GM12864 (cell line): Measurements from ENCODE around the gene C11orf54.
"Not testable (repeated sequence)": the region's sequence is repeated elsewhere in the genome, so short reads cannot be mapped to it uniquely, and the experiment has no call there.

Source experiments
- DNase-seq: peaks from one replicate; pipeline ENCODE4 v3.0.0-alpha.2; 2011; ENCODE audit warnings: low read depth
- H3K4me3 ChIP-seq: 2 replicates; pipeline ENCODE4 v1.5.1; 2011; ENCODE audit warnings: mild to moderate bottlenecking, low read depth, low read length, control low read depth
- CTCF ChIP-seq: IDR thresholded peaks from 2 replicates; pipeline ENCODE4 v1.5.1; 2011; ENCODE audit warnings: low read depth, mild to moderate bottlenecking, moderate library complexity, low read length, control low read depth, inconsistent platforms; ENCODE audit errors: missing control alignments

Gene C11orf54

GRCh38 chr11:93751001-93751400 is 9.5 kb downstream of the C11orf54 start:
- H3K4me3 ChIP-seq: no peak overlapping the region
- no peak for TF ChIP-seq CTCF
- no peak for DNase-seq

- H3K4me3 ChIP-seq: no peak overlapping the region
- no peak for DNase-seq
- TF ChIP-seq CTCF: no peak
These were observed 11.8 kb downstream of the C11orf54 start for GRCh38 chr11:93753241-93753640.

DNA sequence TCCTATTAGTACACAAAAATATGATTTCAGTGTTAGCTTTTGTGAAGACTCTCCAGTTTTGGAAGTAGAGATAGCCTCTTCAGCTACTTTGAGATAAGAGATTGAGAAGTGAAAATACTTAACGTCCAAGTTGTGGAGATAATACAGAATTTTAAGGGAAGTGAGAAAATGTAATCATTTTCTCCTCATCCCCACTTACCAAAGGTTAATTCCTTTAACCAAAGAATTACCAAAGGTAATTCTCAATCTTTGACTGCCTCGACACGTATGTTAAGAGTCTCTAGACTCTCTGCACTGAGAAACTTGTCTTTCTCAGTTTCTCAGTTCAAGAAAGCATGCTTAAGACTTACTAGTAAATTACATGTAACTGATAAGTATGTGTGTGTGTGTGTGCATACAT is 15.3 kb downstream of the C11orf54 start:
- DNase-seq: no peak
- no peak overlapping the region for H3K4me3 ChIP-seq
- TF ChIP-seq CTCF: no peak

- no peak for TF ChIP-seq CTCF
- H3K4me3 ChIP-seq: no peak overlapping the region
These were observed 15.8 kb downstream of the C11orf54 start for GRCh38 chr11:93757301-93757700.

GRCh38 chr11:93757924-93758865 is 16.7 kb downstream of the C11orf54 start:
- DNase-seq: no peak
- no peak overlapping the region for H3K4me3 ChIP-seq
- TF ChIP-seq CTCF: no peak

More at GRCh38 chr11:93757301-93757700, 15.8 kb downstream of the C11orf54 start:
- no peak for DNase-seq

GRCh38 chr11:93759123-93759522 is 17.7 kb downstream of the C11orf54 start:
- not testable (repeated sequence) for H3K4me3 ChIP-seq

GRCh38 chr11:93761910-93762309 is 20.4 kb downstream of the C11orf54 start:
- DNase-seq: no peak
- H3K4me3 ChIP-seq: no peak overlapping the region
- no peak for TF ChIP-seq CTCF

More at GRCh38 chr11:93759123-93759522, 17.7 kb downstream of the C11orf54 start:
- DNase-seq: not testable (repeated sequence)
